Duodenal mucosa (tissue), 2 donors: ENCODE results near the gene ADARB1.

Source experiments
- H3K27ac ChIP-seq: one replicate; pipeline ENCODE4 v1.7.0; 2013; ENCODE audit warnings: low read depth, low read length
- H3K27me3 ChIP-seq, 2 donors: one replicate each; pipeline ENCODE4 v1.7.0; 2013; ENCODE audit warnings: low read length in 2 of 2, control low read depth in 1 of 2; ENCODE audit not compliant: insufficient read depth in 2 of 2, control insufficient read depth in 1 of 2
- H3K36me3 ChIP-seq, 2 donors: one replicate each; pipeline ENCODE4 v1.7.0; 2013; ENCODE audit warnings: low read length in 2 of 2, control low read depth in 1 of 2; ENCODE audit not compliant: insufficient read depth in 2 of 2, control insufficient read depth in 1 of 2
- H3K4me1 ChIP-seq, 2 donors: one replicate each; pipeline ENCODE4 v1.7.0; 2013; ENCODE audit warnings: low read length in 2 of 2, control low read depth in 1 of 2; ENCODE audit not compliant: insufficient read depth in 2 of 2, control insufficient read depth in 1 of 2
- H3K4me3 ChIP-seq, 2 donors: one replicate each; pipeline ENCODE4 v1.7.0; 2013; ENCODE audit warnings: low read length in 2 of 2, low read depth in 1 of 2
- H3K9ac ChIP-seq, 2 donors: one replicate each; pipeline ENCODE4 v1.7.0; 2013; ENCODE audit warnings: low read length in 2 of 2, low read depth in 1 of 2
- H3K9me3 ChIP-seq, 2 donors: one replicate each; pipeline ENCODE4 v1.7.0; 2013; ENCODE audit warnings: low read length in 2 of 2, control low read depth in 1 of 2; ENCODE audit not compliant: control insufficient read depth in 1 of 2

Gene ADARB1

GRCh38 chr21:45263534-45263933, 189.2 kb downstream of the ADARB1 start:
- peaks cover 11 to 40% of the 10 kb centered on the region in 2 donors for H3K36me3 ChIP-seq
- no peak overlapping the region for H3K9ac ChIP-seq
- H3K27ac ChIP-seq = no peak overlapping the region
- peaks cover 4 to 17% of the 10 kb centered on the region in 2 donors for H3K4me1 ChIP-seq
- H3K27me3 ChIP-seq = peaks cover 0 to 4% of the 10 kb centered on the region in 2 donors
- H3K4me3 ChIP-seq = no peak overlapping the region
- no peaks in the 10 kb centered on the region for H3K9me3 ChIP-seq

- no peak overlapping the region for H3K9ac ChIP-seq
- no peak overlapping the region for H3K4me3 ChIP-seq
- no peak overlapping the region for H3K27ac ChIP-seq
- no peaks in the 10 kb centered on the region for H3K9me3 ChIP-seq
- H3K4me1 ChIP-seq = peaks cover 4 to 17% of the 10 kb centered on the region in 2 donors
- H3K27me3 ChIP-seq = no peaks in the 10 kb centered on the region
- H3K36me3 ChIP-seq = peaks cover 11 to 40% of the 10 kb centered on the region in 2 donors
These were observed 189.9 kb downstream of the ADARB1 start for GRCh38 chr21:45264146-45264911.

- Histone ChIP-seq H3K36me3 (peaks cover 15 to 46% of the 10 kb centered on the region in 2 donors), H3K4me1 (peaks cover 4 to 17% of the 10 kb centered on the region in 2 donors)
These were observed 190.6 kb downstream of the ADARB1 start for GRCh38 chr21:45264912-45265515.

GRCh38 chr21:45265721-45266517, 191.5 kb downstream of the ADARB1 start:
- H3K27ac ChIP-seq = no peak overlapping the region
- H3K4me1 ChIP-seq = peaks cover 4 to 17% of the 10 kb centered on the region in 2 donors
- H3K36me3 ChIP-seq = peaks cover 21 to 56% of the 10 kb centered on the region in 2 donors
- H3K9me3 ChIP-seq = no peaks in the 10 kb centered on the region
- no peak overlapping the region for H3K9ac ChIP-seq
- H3K4me3 ChIP-seq = no peak overlapping the region
- H3K27me3 ChIP-seq = no peaks in the 10 kb centered on the region

More at GRCh38 chr21:45264912-45265515, 190.6 kb downstream of the ADARB1 start:
- Histone ChIP-seq H3K4me3 (no peak overlapping the region), H3K9ac (no peak overlapping the region), H3K27me3 (no peaks in the 10 kb centered on the region), H3K9me3 (no peaks in the 10 kb centered on the region), H3K27ac (no peak overlapping the region)

GRCh38 chr21:45266518-45267389, 192.4 kb downstream of the ADARB1 start:
- peaks cover 3 to 16% of the 10 kb centered on the region in 2 donors for H3K4me1 ChIP-seq
- peaks cover 22 to 61% of the 10 kb centered on the region in 2 donors for H3K36me3 ChIP-seq

GRCh38 chr21:45267390-45267760, 193.0 kb downstream of the ADARB1 start:
- Histone ChIP-seq H3K36me3 (peaks cover 22 to 68% of the 10 kb centered on the region in 2 donors), H3K27ac (no peak overlapping the region), H3K9ac (no peak overlapping the region), H3K4me1 (peaks cover 0 to 9% of the 10 kb centered on the region in 2 donors), H3K9me3 (peaks cover 5 to 6% of the 10 kb centered on the region in 2 donors), H3K27me3 (no peaks in the 10 kb centered on the region), H3K4me3 (no peak overlapping the region)

More at GRCh38 chr21:45266518-45267389, 192.4 kb downstream of the ADARB1 start:
- H3K27me3 ChIP-seq = no peaks in the 10 kb centered on the region
- no peak overlapping the region for H3K9ac ChIP-seq
- H3K9me3 ChIP-seq = peaks cover 0 to 3% of the 10 kb centered on the region in 2 donors
- H3K4me3 ChIP-seq = no peak overlapping the region
- no peak overlapping the region for H3K27ac ChIP-seq

GRCh38 chr21:45269861-45270260, 195.5 kb downstream of the ADARB1 start:
- no peak overlapping the region for H3K4me3 ChIP-seq
- no peaks in the 10 kb centered on the region for H3K27me3 ChIP-seq
- H3K4me1 ChIP-seq = peaks cover 0 to 5% of the 10 kb centered on the region in 2 donors
- H3K27ac ChIP-seq = no peak overlapping the region
- peaks cover 19 to 71% of the 10 kb centered on the region in 2 donors for H3K36me3 ChIP-seq
- H3K9ac ChIP-seq = no peak overlapping the region
- H3K9me3 ChIP-seq = peaks cover 5 to 6% of the 10 kb centered on the region in 2 donors

- H3K9ac ChIP-seq = no peak overlapping the region
- peaks cover 0 to 5% of the 10 kb centered on the region in 2 donors for H3K4me1 ChIP-seq
- H3K9me3 ChIP-seq = peaks cover 5 to 6% of the 10 kb centered on the region in 2 donors
- peaks cover 18 to 71% of the 10 kb centered on the region in 2 donors for H3K36me3 ChIP-seq
- no peak overlapping the region for H3K4me3 ChIP-seq
- H3K27ac ChIP-seq = no peak overlapping the region
- H3K27me3 ChIP-seq = no peaks in the 10 kb centered on the region
These were observed 196.0 kb downstream of the ADARB1 start for GRCh38 chr21:45270306-45270821.
